MCF 10A (cell line): ENCODE results near the gene LRP2. TPM values are rescaled to one million over a fixed set of nuclear protein-coding genes. Genes with fewer than 3 reads are reported as not detected.

ENCODE experiments used
- BruUV-seq: library from RNA; stranded (reverse); fragments of 400-500 nt; replicated peaks from 2 replicates; lab custom pipeline; 2021; lab: Mats Ljungman, UMichigan
- CTCF ChIA-PET: fragments of 300-600 bp; sonication (Branson Sonifier 250); formaldehyde crosslinking; extraction: SDS; loops from one replicate; lab custom pipeline; 2021; ENCODE audit warnings: antibody characterized with exemption, inconsistent platforms; lab: Yijun Ruan, JAX
- POLR2A ChIA-PET: fragments of 300-600, 350-650 bp; sonication (Branson Sonifier 250); formaldehyde crosslinking; extraction: SDS; loops from one replicate; lab custom pipeline; 2020; ENCODE audit warnings: antibody characterized with exemption, inconsistent platforms; lab: Yijun Ruan, JAX
- DNase-seq: peaks from one replicate; pipeline ENCODE4 v3.0.0-alpha.2; 2018; ENCODE audit not compliant: unreplicated experiment
- H3K27ac Mint-ChIP-seq: one replicate; pipeline ENCODE4 v1.8.0; 2022; ENCODE audit warnings: mild to moderate bottlenecking, low read depth, mixed read lengths; ENCODE audit not compliant: unreplicated experiment
- H3K27me3 Mint-ChIP-seq: one replicate; pipeline ENCODE4 v1.8.0; 2022; ENCODE audit warnings: mixed read lengths; ENCODE audit not compliant: insufficient read depth, unreplicated experiment
- H3K36me3 Mint-ChIP-seq: one replicate; pipeline ENCODE4 v1.8.0; 2022; ENCODE audit warnings: mild to moderate bottlenecking, moderate library complexity, mixed read lengths; ENCODE audit not compliant: insufficient read depth, unreplicated experiment
- H3K4me1 Mint-ChIP-seq: one replicate; pipeline ENCODE4 v1.8.0; 2022; ENCODE audit warnings: mixed read lengths; ENCODE audit not compliant: insufficient read depth, unreplicated experiment
- H3K4me3 Mint-ChIP-seq: one replicate; pipeline ENCODE4 v1.8.0; 2022; ENCODE audit warnings: mild to moderate bottlenecking, moderate library complexity, mixed read lengths; ENCODE audit not compliant: unreplicated experiment
- H3K9me3 Mint-ChIP-seq: one replicate; pipeline ENCODE4 v1.8.0; 2022; ENCODE audit warnings: mixed read lengths; ENCODE audit not compliant: unreplicated experiment
- CTCF ChIP-seq: fragments of 200-600 bp; IDR thresholded peaks from one replicate; pipeline ENCODE4 v1.8.0; 2022; ENCODE audit warnings: antibody characterized with exemption, mild to moderate bottlenecking; ENCODE audit not compliant: unreplicated experiment
- intact Hi-C: fragments of 100-400 bp; cut with micrococcal nuclease; formaldehyde crosslinking; loops from 2 replicates; pipeline ENCODE4 v1.14.1; 2022
- total RNA-seq: library from RNA; stranded (reverse); gene quantifications from 2 replicates; pipeline ENCODE4 v1.2.3, GENCODE V29; 2022

Gene LRP2
- total RNA-seq, 1 experiment from 2014 or later, result 0.07 TPM

- H3K27me3 Mint-ChIP-seq, result no peaks in the 10 kb centered on the region
- no TSS peak for BruUV-seq
- H3K9me3 Mint-ChIP-seq, result no peaks in the 10 kb centered on the region
- CTCF ChIA-PET, result interaction anchor here (0.6 to 11.1 kb wide), 44 partner anchors 10 to 877 kb away, joined by 3 to 75 read pairs (median 4); no protein-coding TSS in a partner anchor
- H3K36me3 Mint-ChIP-seq, result no peaks in the 10 kb centered on the region
- peak; percentile 42 for DNase-seq
- H3K27ac Mint-ChIP-seq, result no peak overlapping the region
- no peaks in the 10 kb centered on the region for H3K4me1 Mint-ChIP-seq
- POLR2A ChIA-PET, result interaction anchor here (0.6 to 1.4 kb wide), 7 partner anchors 17 to 1269 kb away, joined by 3 read pairs; no protein-coding TSS in a partner anchor
- no peak overlapping the region for H3K4me3 Mint-ChIP-seq
- TF ChIP-seq CTCF, result peak; percentile 41
- intact Hi-C loops, result loop anchor here (2.0 to 5.0 kb wide), 3 partner anchors 111 to 275 kb away; no protein-coding TSS in a partner anchor
Measured at GRCh38 chr2:169221745-169222369, 140.5 kb downstream of the LRP2 start.

- Mint-ChIP-seq H3K36me3 (no peaks in the 10 kb centered on the region), H3K27me3 (peaks cover 13% of the 10 kb centered on the region), H3K27ac (no peak overlapping the region), H3K4me1 (no peaks in the 10 kb centered on the region), H3K9me3 (no peaks in the 10 kb centered on the region), H3K4me3 (no peak overlapping the region)
- DNase-seq, result no peak
- intact Hi-C loops, result no loop called here
- CTCF ChIA-PET, result interaction anchor here (1.4 to 5.6 kb wide), 2 partner anchors 11 to 68 kb away, joined by 3 to 40 read pairs; no protein-coding TSS in a partner anchor
- TF ChIP-seq CTCF, result no peak
- POLR2A ChIA-PET, result no interaction called here
- BruUV-seq, result no TSS peak
Measured at GRCh38 chr2:169210917-169211316, 151.4 kb downstream of the LRP2 start.

- no peak for DNase-seq
- Mint-ChIP-seq H3K4me3 (no peak overlapping the region), H3K36me3 (no peaks in the 10 kb centered on the region), H3K4me1 (no peaks in the 10 kb centered on the region), H3K9me3 (no peaks in the 10 kb centered on the region), H3K27ac (no peak overlapping the region), H3K27me3 (peaks cover 34% of the 10 kb centered on the region)
- ChIA-PET CTCF (interaction anchor here (5.6 kb wide), 1 partner anchor 14 kb away, joined by 40 read pairs; no protein-coding TSS in a partner anchor), POLR2A (no interaction called here)
- no TSS peak for BruUV-seq
- no peak for TF ChIP-seq CTCF
- intact Hi-C loops, result no loop called here
Measured at GRCh38 chr2:169208026-169208425, 154.3 kb downstream of the LRP2 start.

GRCh38 chr2:169205176-169205575 is 157.2 kb downstream of the LRP2 start:
- ChIA-PET CTCF (interaction anchor here (0.7 kb wide), 1 partner anchor 1662 kb away, joined by 4 read pairs; no protein-coding TSS in a partner anchor), POLR2A (interaction anchor here (0.7 to 1.4 kb wide), 2 partner anchors 17 to 35 kb away, joined by 3 read pairs; no protein-coding TSS in a partner anchor)
- Mint-ChIP-seq H3K27ac (no peak overlapping the region), H3K4me3 (no peak overlapping the region), H3K9me3 (no peaks in the 10 kb centered on the region), H3K27me3 (peaks cover 59% of the 10 kb centered on the region), H3K36me3 (no peaks in the 10 kb centered on the region), H3K4me1 (no peaks in the 10 kb centered on the region)
- TF ChIP-seq CTCF, result no peak
- intact Hi-C loops, result no loop called here
- no peak for DNase-seq
- BruUV-seq, result no TSS peak
